Measurements from ENCODE around the gene RAPGEF6.

- TF ChIP-seq POLR2AphosphoS5 (IDR thresholded peaks at IDR 0.05) (no peak), CTCF (IDR thresholded peaks at IDR 0.05) (no peak)
Observed at GRCh38 chr5:131682175-131682574, 47.1 kb upstream of the RAPGEF6 start.
